HG02885 (cell line): Measurements from ENCODE around the gene SGMS1.
"Not testable (repeated sequence)": the region's sequence is repeated elsewhere in the genome, so short reads cannot be mapped to it uniquely, and the experiment has no call there.

Source experiments
- ATAC-seq: cut with Tn5 transposase; IDR thresholded peaks from one replicate; pipeline ENCODE4 v1.9.1; 2021; ENCODE audit warnings: mild to moderate bottlenecking; ENCODE audit not compliant: unreplicated experiment, poor library complexity

Gene SGMS1

GRCh38 chr10:50390302-50390701 lies 233.5 kb downstream of the SGMS1 start:
- ATAC-seq = no peak

- ATAC-seq = no peak
Measured at GRCh38 chr10:50388181-50388580, 235.6 kb downstream of the SGMS1 start.

GRCh38 chr10:50387732-50388073 lies 236.1 kb downstream of the SGMS1 start:
- ATAC-seq = peak; percentile 57

GRCh38 chr10:50387007-50387731 lies 236.6 kb downstream of the SGMS1 start:
- ATAC-seq = no peak

- no peak for ATAC-seq
Measured at GRCh38 chr10:50385624-50386023, 238.1 kb downstream of the SGMS1 start.

GRCh38 chr10:50384898-50385297 lies 238.9 kb downstream of the SGMS1 start:
- no peak for ATAC-seq

- no peak for ATAC-seq
Measured at GRCh38 chr10:50384238-50384637, 239.5 kb downstream of the SGMS1 start.

- ATAC-seq = no peak
Measured at GRCh38 chr10:50382576-50383023, 241.2 kb downstream of the SGMS1 start.

- no peak for ATAC-seq
Measured at GRCh38 chr10:50381642-50382041, 242.1 kb downstream of the SGMS1 start.

- ATAC-seq = no peak
Measured at GRCh38 chr10:50379616-50380015, 244.1 kb downstream of the SGMS1 start.

GRCh38 chr10:50375745-50376144 lies 248.0 kb downstream of the SGMS1 start:
- ATAC-seq = no peak

GRCh38 chr10:50375051-50375452 lies 248.7 kb downstream of the SGMS1 start:
- ATAC-seq = no peak

GRCh38 chr10:50373821-50374501 lies 249.8 kb downstream of the SGMS1 start:
- ATAC-seq = no peak

- no peak for ATAC-seq
Measured at GRCh38 chr10:50369931-50370330, 253.8 kb downstream of the SGMS1 start.

- ATAC-seq = no peak
Measured at GRCh38 chr10:50367732-50368131, 256.0 kb downstream of the SGMS1 start.

GRCh38 chr10:50366421-50366820 lies 257.3 kb downstream of the SGMS1 start:
- ATAC-seq = not testable (repeated sequence)

GRCh38 chr10:50364730-50365129 lies 259.0 kb downstream of the SGMS1 start:
- ATAC-seq = not testable (repeated sequence)

- peak; percentile 90 for ATAC-seq
Measured at GRCh38 chr10:50362547-50363125, 261.1 kb downstream of the SGMS1 start.

- no peak for ATAC-seq
Measured at GRCh38 chr10:50361946-50362345, 261.8 kb downstream of the SGMS1 start.

- no peak for ATAC-seq
Measured at GRCh38 chr10:50360077-50360850, 263.5 kb downstream of the SGMS1 start.
